ENCODE measurements around the gene CEBPE. TPM values are rescaled to one million over a fixed set of nuclear protein-coding genes. Genes with fewer than 3 reads are reported as not detected.

CEBPE gene
- total and polyA plus RNA-seq, 2 experiments from 2014 or later, result not detected

DNA sequence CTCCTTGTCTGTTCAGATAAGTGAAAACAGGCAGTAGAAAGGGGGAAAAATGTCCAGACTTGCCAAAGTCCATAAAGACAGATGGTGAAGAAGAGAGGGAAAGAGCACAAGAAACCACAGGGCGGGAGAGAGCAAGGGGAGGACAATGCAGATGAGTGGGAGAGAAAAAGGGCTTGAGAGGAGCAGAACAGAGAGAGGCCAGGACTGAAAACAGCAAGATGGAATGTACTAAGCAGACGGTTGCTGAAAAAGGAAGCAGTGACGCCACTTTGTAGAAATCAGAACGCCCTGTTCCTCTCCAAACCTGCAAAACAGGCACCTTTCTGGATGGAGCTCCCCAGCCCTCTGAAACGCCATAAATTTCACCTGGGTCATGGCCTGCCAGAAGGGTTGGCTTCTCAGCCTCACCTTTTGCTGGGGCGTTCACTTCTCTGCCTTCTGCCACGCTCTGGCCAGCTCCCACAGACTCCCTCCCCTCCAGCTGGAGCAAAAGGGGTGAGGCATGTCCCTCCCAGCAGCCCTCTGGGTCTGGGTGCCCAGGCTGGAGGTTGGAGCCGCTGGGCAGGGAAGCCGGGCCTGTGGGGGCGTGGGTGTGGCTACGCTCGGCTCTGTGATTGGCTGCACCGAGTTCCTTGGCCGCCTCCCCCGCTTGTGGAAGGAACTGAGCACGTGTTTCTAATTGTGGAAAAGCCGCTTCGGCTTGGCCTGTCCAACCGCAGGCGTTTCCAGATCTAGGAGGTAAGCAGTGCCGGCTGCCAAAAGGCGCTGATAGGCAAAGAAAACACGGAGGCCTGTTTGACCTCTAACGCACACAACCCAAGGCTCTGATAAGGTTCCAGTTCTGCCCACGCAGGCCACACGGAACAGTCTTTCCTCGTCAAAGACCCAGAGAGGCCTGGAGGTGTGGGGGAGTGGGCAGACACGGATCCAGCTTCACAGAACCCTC, 35.1 kb upstream of the CEBPE start:
- in situ Hi-C loops (cut with MboI), result no loop called here
- H3K79me2 ChIP-seq (ENCODE audit: insufficient read depth), result no peaks in the 10 kb centered on the region
- no peaks in the 10 kb centered on the region for H4K20me1 ChIP-seq (ENCODE audit: insufficient read depth)
- H3K27ac ChIP-seq, result peak overlapping the region; percentile 90
- peak overlapping the region; percentile 59 for H3K4me3 ChIP-seq
- H3K36me3 ChIP-seq (ENCODE audit: low read depth), result no peaks in the 10 kb centered on the region
- H3F3A ChIP-seq (ENCODE audit: insufficient read depth), result peaks cover 33% of the 10 kb centered on the region
- H3K9me3 ChIP-seq (ENCODE audit: low read depth), result no peaks in the 10 kb centered on the region
- no peaks in the 10 kb centered on the region for H3K27me3 ChIP-seq (replicated peaks; ENCODE audit: insufficient read depth)
- peak overlapping the region; percentile 84 for H3K4me2 ChIP-seq (ENCODE audit: unreplicated experiment)
- H2AFZ ChIP-seq, result peak overlapping the region; percentile 92
- H3K4me1 ChIP-seq (ENCODE audit: insufficient read depth), result peaks cover 28% of the 10 kb centered on the region
- peak; percentile 96 for DNase-seq
- no peak for TF ChIP-seq EZH2 (IDR thresholded peaks at IDR 0.05; ENCODE audit: insufficient read depth, poor library complexity, severe bottlenecking)
- TF ChIP-seq EZH2phosphoT487 (IDR thresholded peaks at IDR 0.05; ENCODE audit: insufficient read depth, low read depth), result no peak
- H3K9me2 ChIP-seq (ENCODE audit: insufficient read depth), result no peaks in the 10 kb centered on the region
- WGBS, 2 experiments (ENCODE audit: low coverage in 1 of 2, low lambda C conversion rate in 2 of 2, missing lambda C conversion rate in 2 of 2), result 2 to 3% methylated on average over 28 of the region's 28 CpGs
- peak overlapping the region; percentile 77 for H3K9ac ChIP-seq

DNA sequence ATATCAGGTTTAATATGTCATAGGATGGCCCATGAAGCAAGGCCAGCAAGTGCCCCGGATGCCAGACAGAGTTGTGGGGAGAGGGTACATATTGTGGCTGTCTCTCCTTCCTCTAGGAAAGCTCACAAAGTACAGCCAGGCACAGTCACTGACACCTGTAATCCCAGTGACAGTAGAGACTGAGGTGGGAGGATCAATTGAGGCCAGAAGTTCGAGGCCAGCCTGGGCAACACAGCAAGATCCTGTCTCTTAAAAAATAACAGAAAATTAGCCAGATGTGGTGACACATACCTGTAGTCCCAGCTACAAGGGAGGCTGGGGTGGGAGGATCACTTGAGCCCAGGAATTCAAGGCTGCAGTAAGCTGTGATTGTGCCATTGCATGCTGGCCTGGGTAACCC, 32.3 kb upstream of the CEBPE start:
- DNase-seq, result no peak
- Histone ChIP-seq H4K20me1 (ENCODE audit: insufficient read depth) (no peaks in the 10 kb centered on the region), H3F3A (ENCODE audit: insufficient read depth) (peaks cover 39% of the 10 kb centered on the region), H3K27me3 (replicated peaks; ENCODE audit: insufficient read depth) (no peaks in the 10 kb centered on the region), H3K27ac (no peak overlapping the region), H2AFZ (no peak overlapping the region), H3K4me2 (ENCODE audit: unreplicated experiment) (no peak overlapping the region), H3K9ac (no peak overlapping the region), H3K79me2 (ENCODE audit: insufficient read depth) (no peaks in the 10 kb centered on the region), H3K36me3 (ENCODE audit: low read depth) (no peaks in the 10 kb centered on the region), H3K9me3 (ENCODE audit: low read depth) (no peaks in the 10 kb centered on the region), H3K4me1 (ENCODE audit: insufficient read depth) (peaks cover 28% of the 10 kb centered on the region), H3K9me2 (ENCODE audit: insufficient read depth) (no peaks in the 10 kb centered on the region), H3K4me3 (no peak overlapping the region)
- WGBS, 2 experiments (ENCODE audit: low coverage in 1 of 2, low lambda C conversion rate in 2 of 2, missing lambda C conversion rate in 2 of 2), result 85 to 96% methylated on average over 2 of the region's 2 CpGs
- in situ Hi-C loops (cut with MboI), result no loop called here
- TF ChIP-seq EZH2 (IDR thresholded peaks at IDR 0.05; ENCODE audit: insufficient read depth, poor library complexity, severe bottlenecking) (no peak), EZH2phosphoT487 (IDR thresholded peaks at IDR 0.05; ENCODE audit: insufficient read depth, low read depth) (no peak)

DNA sequence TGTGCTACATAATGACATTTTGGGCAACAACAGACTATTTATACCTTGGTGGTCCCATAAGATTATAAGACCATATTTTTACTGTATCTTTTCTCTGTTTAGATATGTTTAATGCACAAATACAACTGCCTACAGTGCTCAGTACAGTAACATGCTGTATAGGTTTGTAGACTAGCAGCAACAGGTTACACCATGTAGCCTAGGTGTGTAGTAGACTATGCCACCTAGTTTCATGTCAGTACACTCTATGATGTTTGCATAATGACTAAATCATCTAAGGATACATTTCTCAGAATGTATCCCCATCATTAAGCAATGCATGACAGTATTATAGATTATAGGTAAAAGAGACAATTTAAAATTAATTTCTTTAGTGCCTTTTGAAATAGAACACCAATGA, 30.7 kb upstream of the CEBPE start:
- in situ Hi-C loops (cut with MboI), result no loop called here
- H3K4me3 ChIP-seq, result no peak overlapping the region
- H3K9me3 ChIP-seq (ENCODE audit: low read depth), result no peaks in the 10 kb centered on the region
- H3K27me3 ChIP-seq (replicated peaks; ENCODE audit: insufficient read depth), result no peaks in the 10 kb centered on the region
- H2AFZ ChIP-seq, result no peak overlapping the region
- H3K9ac ChIP-seq, result no peak overlapping the region
- H4K20me1 ChIP-seq (ENCODE audit: insufficient read depth), result no peaks in the 10 kb centered on the region
- TF ChIP-seq EZH2 (IDR thresholded peaks at IDR 0.05; ENCODE audit: insufficient read depth, poor library complexity, severe bottlenecking) (no peak), EZH2phosphoT487 (IDR thresholded peaks at IDR 0.05; ENCODE audit: insufficient read depth, low read depth) (no peak)
- no peaks in the 10 kb centered on the region for H3K36me3 ChIP-seq (ENCODE audit: low read depth)
- H3K9me2 ChIP-seq (ENCODE audit: insufficient read depth), result no peaks in the 10 kb centered on the region
- no peaks in the 10 kb centered on the region for H3K79me2 ChIP-seq (ENCODE audit: insufficient read depth)
- no peak overlapping the region for H3K27ac ChIP-seq
- H3K4me2 ChIP-seq (ENCODE audit: unreplicated experiment), result no peak overlapping the region
- peaks cover 24% of the 10 kb centered on the region for H3F3A ChIP-seq (ENCODE audit: insufficient read depth)
- DNase-seq, result no peak
- H3K4me1 ChIP-seq (ENCODE audit: insufficient read depth), result peaks cover 23% of the 10 kb centered on the region

DNA sequence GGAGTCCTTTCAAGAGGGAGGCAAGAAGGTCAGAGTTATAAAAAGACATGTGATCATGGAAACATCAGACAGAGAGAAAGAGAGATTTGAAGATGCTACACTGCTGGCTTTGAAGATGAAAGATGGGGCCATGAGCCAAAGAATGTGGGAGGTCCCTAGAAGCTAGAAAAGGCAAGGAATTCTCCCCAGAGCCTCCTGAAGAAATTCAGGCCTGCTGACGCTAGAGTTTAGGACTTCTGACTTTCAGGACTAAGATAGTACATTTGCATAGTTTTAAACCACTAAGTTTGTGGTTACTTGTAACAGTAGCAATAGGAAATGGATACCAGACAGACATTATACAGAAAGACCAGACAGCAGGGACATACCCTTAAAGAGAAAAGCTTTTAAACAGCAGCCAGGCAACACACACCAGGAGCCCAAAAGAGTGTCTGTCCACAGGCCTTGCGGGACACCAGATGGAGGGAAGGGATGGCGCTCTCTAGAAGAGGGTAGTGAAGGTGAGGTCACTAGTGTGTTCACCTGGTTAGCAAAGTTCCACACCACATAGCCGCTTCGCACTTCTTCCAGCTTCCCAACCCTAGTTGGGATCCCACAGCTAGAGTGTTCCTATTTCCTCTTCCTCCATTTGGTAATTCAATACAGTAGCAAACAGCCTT, 29.7 kb upstream of the CEBPE start:
- WGBS, 2 experiments (ENCODE audit: low coverage in 1 of 2, low lambda C conversion rate in 2 of 2, missing lambda C conversion rate in 2 of 2), result 79% methylated on average over 5 of the region's 5 CpGs

More for the DNA sequence above, 29.7 kb upstream of the CEBPE start:
- H3F3A ChIP-seq (ENCODE audit: insufficient read depth), result peaks cover 22% of the 10 kb centered on the region
- H3K4me1 ChIP-seq (ENCODE audit: insufficient read depth), result peaks cover 13% of the 10 kb centered on the region
- no peak overlapping the region for H3K4me3 ChIP-seq
- DNase-seq, result peak; percentile 42
- H3K4me2 ChIP-seq (ENCODE audit: unreplicated experiment), result no peak overlapping the region
- in situ Hi-C loops (cut with MboI), result no loop called here
- no peaks in the 10 kb centered on the region for H3K79me2 ChIP-seq (ENCODE audit: insufficient read depth)
- H3K27ac ChIP-seq, result no peak overlapping the region
- no peaks in the 10 kb centered on the region for H3K9me2 ChIP-seq (ENCODE audit: insufficient read depth)
- TF ChIP-seq EZH2phosphoT487 (IDR thresholded peaks at IDR 0.05; ENCODE audit: insufficient read depth, low read depth), result no peak
- no peak for TF ChIP-seq EZH2 (IDR thresholded peaks at IDR 0.05; ENCODE audit: insufficient read depth, poor library complexity, severe bottlenecking)
- H2AFZ ChIP-seq, result no peak overlapping the region
- H4K20me1 ChIP-seq (ENCODE audit: insufficient read depth), result no peaks in the 10 kb centered on the region
- no peak overlapping the region for H3K9ac ChIP-seq
- no peaks in the 10 kb centered on the region for H3K27me3 ChIP-seq (replicated peaks; ENCODE audit: insufficient read depth)
- H3K9me3 ChIP-seq (ENCODE audit: low read depth), result no peaks in the 10 kb centered on the region
- H3K36me3 ChIP-seq (ENCODE audit: low read depth), result no peaks in the 10 kb centered on the region

Measured in GM23248 (cell line).